Measurements from ENCODE around the gene CDH12. TPM values are rescaled to one million over a fixed set of nuclear protein-coding genes. Genes with fewer than 3 reads are reported as not detected.

CDH12 gene
- total RNA-seq, 1 experiment from 2014 or later, result not detected

DNA sequence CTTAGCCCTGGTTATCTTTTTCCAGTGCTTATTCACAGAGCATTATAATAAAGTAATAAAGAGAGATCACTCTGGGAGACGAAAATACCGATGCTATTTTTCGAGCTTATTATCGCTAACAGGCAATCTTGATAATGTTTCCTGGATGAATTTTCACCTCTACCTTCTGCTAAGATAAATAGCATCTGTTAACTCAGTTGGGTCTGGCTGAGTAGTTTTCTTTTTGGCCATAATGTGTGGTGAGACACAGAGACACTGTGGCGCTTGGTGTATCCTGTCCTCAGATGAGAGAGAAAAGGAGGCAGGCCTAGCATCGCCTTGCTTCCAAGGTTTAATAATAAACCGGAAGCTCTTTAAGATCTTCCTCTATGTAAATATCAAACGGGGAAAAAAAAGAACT is 46.2 kb upstream of the CDH12 start:
- H4K20me1 ChIP-seq (ENCODE audit: insufficient read depth), result no peaks in the 10 kb centered on the region
- no peak for DNase-seq (ENCODE audit: low read depth, low spot score)
- ChIA-PET POLR2A (no interaction called here), CTCF (no interaction called here), RAD21 (ENCODE audit: low non-redundant PET in 1 of 2, low total read pairs in 2 of 2, uncharacterized antibody in 2 of 2, unreplicated experiment in 2 of 2) (no interaction called here)
- H3K9ac ChIP-seq (ENCODE audit: low read length), result no peak overlapping the region
- ATAC-seq, result no peak
- no peaks in the 10 kb centered on the region for H3K9me2 ChIP-seq (ENCODE audit: insufficient read depth)
- H3K4me3 ChIP-seq (replicated peaks in 1 of 2; ENCODE audit: low read depth in 1 of 2, low read length in 2 of 2), result no peak overlapping the region
- TF ChIP-seq ATF3 (IDR thresholded peaks at IDR 0.05) (no peak), POLR2AphosphoS5 (IDR thresholded peaks at IDR 0.05; ENCODE audit: low read depth, low read length) (no peak), POLR2A (IDR thresholded peaks at IDR 0.05; ENCODE audit: borderline replicate concordance, extremely low read depth, insufficient read depth, insufficient read length) (no peak), TCF7L2 (IDR thresholded peaks at IDR 0.05; ENCODE audit: borderline replicate concordance, extremely low read depth, insufficient read depth, insufficient read length) (no peak), CBX3 (IDR thresholded peaks at IDR 0.05; ENCODE audit: low read depth) (no peak), RAD21 (IDR thresholded peaks at IDR 0.05; ENCODE audit: low read depth) (no peak), SP1 (IDR thresholded peaks at IDR 0.05; ENCODE audit: low read depth) (no peak), SRF (IDR thresholded peaks at IDR 0.05; ENCODE audit: low read depth) (no peak), CEBPB (IDR thresholded peaks at IDR 0.05; ENCODE audit: low read depth) (no peak), ZNF274 (IDR thresholded peaks at IDR 0.05; ENCODE audit: low read depth, low read length) (no peak), ELF1 (IDR thresholded peaks at IDR 0.05; ENCODE audit: borderline replicate concordance, low read depth) (no peak), FOSL1 (IDR thresholded peaks at IDR 0.05; ENCODE audit: low read depth) (no peak), YY1 (IDR thresholded peaks at IDR 0.05; ENCODE audit: extremely low read depth, insufficient replicate concordance, low read depth, low read length) (no peak), JUND (IDR thresholded peaks at IDR 0.05) (no peak), EZH2phosphoT487 (IDR thresholded peaks at IDR 0.05; ENCODE audit: borderline replicate concordance) (no peak)
- TF ChIP-seq, protein P1, sequence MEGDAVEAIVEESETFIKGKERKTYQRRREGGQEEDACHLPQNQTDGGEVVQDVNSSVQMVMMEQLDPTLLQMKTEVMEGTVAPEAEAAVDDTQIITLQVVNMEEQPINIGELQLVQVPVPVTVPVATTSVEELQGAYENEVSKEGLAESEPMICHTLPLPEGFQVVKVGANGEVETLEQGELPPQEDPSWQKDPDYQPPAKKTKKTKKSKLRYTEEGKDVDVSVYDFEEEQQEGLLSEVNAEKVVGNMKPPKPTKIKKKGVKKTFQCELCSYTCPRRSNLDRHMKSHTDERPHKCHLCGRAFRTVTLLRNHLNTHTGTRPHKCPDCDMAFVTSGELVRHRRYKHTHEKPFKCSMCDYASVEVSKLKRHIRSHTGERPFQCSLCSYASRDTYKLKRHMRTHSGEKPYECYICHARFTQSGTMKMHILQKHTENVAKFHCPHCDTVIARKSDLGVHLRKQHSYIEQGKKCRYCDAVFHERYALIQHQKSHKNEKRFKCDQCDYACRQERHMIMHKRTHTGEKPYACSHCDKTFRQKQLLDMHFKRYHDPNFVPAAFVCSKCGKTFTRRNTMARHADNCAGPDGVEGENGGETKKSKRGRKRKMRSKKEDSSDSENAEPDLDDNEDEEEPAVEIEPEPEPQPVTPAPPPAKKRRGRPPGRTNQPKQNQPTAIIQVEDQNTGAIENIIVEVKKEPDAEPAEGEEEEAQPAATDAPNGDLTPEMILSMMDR (IDR thresholded peaks at IDR 0.05 in 2 of 3, conservative IDR thresholded peaks at IDR 0.05 in 1 of 3; ENCODE audit: borderline replicate concordance in 1 of 3, insufficient read depth in 1 of 3, low read depth in 2 of 3, low read length in 2 of 3), result no peak
- TF ChIP-seq, protein P2, sequence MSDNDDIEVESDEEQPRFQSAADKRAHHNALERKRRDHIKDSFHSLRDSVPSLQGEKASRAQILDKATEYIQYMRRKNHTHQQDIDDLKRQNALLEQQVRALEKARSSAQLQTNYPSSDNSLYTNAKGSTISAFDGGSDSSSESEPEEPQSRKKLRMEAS (IDR thresholded peaks at IDR 0.05), result no peak
- no TSS peak for BruUV-seq (replicated peaks)
- no peaks in the 10 kb centered on the region for H3K27me3 ChIP-seq (ENCODE audit: insufficient read depth, low read length)
- H2AFZ ChIP-seq (ENCODE audit: low read depth, low read length, poor library complexity, severe bottlenecking), result no peak overlapping the region
- no peak overlapping the region for H3K4me2 ChIP-seq (ENCODE audit: low read length)
- no peaks in the 10 kb centered on the region for H3K79me2 ChIP-seq (ENCODE audit: insufficient read depth, low read length)
- H3K4me1 ChIP-seq (ENCODE audit: control insufficient read depth in 1 of 2, insufficient read depth in 2 of 2, low read length in 2 of 2), result no peaks in the 10 kb centered on the region
- H3K9me3 ChIP-seq (ENCODE audit: control insufficient read depth in 1 of 2, insufficient read depth in 1 of 2, low read depth in 1 of 2, low read length in 2 of 2), result peaks cover 9 to 12% of the 10 kb centered on the region in 2 experiments; a peak in 2 of 4 replicates
- H3K36me3 ChIP-seq (ENCODE audit: control insufficient read depth in 1 of 2, insufficient read depth in 2 of 2, low read length in 2 of 2), result no peaks in the 10 kb centered on the region; a peak in 1 of 4 replicates
- no peak overlapping the region for H3K27ac ChIP-seq (ENCODE audit: low read depth, low read length)
- intact Hi-C loops (cut with micrococcal nuclease), result no loop called here
